Stimulated activated CD4-positive, alpha-beta T cell treated with anti-CD3 and anti-CD28 coated beads, Interleukin-1b, Interleukin-23, amount 100 ng/mL, for 4 hours (primary cell): ENCODE data around the gene ZNF765.
"Not testable (repeated sequence)": the region's sequence is repeated elsewhere in the genome, so short reads cannot be mapped to it uniquely, and the experiment has no call there.

ENCODE experiments used
- DNase-seq, 2 donors: peaks; one replicate each; pipeline ENCODE4 v3.0.0-alpha.2; 2020; ENCODE audit warnings: low read depth in 2 of 2

Gene ZNF765

DNA sequence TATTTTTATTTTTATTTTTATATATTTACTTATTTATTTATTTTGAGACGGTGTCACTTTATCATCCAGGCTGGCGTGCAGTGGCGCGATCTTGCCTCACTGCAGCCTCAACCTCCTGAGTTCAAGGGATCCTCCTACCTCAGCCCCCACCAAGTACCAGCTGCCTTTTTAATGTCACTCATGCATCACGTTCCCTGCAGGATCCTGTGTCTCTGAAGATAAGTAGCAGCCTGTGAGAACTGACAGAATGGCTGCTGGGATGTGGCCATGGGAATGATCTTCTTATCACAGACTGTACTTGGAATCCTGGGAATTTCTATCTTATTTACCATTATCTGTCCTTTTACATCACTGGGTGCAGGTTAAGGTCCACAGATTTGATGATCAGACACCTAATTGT, 27.6 kb downstream of the ZNF765 start:
- DNase-seq, result no peak

DNA sequence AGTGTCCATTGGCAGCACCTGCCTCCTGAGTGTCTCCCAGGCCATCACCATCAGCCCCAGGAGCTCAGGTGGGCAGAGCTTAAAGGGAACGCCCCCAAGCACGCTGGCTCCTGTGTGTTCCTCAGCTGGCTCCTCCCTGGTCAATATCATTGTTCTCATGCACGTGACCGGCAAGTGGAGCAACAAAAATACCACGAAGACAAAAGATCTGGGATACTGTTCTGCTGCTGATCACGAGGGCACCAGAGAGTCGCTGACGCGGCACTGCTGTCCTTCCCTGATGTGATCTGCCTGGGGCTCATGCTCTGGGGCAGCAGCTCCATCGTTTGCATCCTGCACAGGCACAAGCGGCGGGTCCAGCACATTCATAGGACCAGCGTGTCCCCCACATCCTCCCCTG, 28.1 kb downstream of the ZNF765 start:
- not testable (repeated sequence) for DNase-seq

DNA sequence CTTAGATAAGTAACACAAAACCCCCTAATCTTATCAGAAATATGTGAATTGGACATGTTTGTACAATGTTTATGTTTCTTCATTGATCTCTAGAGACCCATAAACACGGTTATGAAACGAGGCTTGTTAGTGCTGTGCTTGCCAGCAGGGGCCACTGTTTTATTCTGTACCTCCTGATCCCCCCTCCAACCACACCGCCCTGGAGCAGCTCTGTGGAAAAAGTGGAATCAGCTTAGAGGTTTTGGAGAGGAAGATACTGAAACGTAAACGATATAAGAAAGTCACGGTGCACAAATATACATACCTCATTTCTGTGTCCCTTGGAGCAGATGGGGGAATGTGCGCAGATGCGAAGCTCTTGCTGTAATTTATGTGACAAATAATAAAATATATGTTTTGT, 28.7 kb downstream of the ZNF765 start:
- not testable (repeated sequence) for DNase-seq

DNA sequence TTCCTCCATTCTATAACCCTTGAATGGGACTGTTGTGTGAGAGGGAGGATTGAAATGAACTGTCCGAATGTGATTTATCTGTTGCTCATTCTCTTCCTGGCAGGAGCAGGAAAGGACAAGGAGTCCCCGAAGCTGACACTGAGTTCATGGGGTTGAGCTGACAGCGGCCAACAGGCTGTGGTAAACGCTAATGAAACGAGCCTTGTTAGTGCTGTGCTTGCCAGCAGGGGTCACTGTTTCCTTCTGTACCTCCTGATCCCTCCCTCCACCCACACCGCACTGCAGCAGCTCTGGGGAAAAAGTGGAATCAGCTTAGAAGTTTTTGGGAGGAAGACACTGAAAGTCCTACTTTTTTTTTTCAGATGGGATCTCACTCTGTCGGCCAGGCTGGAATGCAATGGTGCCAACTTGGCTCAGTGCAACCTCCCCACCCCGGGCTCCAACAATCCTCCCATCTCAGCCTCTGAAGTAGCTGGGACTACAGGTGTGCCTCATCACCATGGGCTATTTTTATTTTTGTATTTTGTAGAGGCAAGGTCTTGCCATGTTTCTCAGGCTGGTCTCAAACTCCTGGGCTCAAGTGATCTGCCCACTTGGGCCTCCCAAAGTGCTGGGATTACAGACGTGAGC, 30.1 kb downstream of the ZNF765 start:
- peak; percentile 53 to 63 for DNase-seq

DNA sequence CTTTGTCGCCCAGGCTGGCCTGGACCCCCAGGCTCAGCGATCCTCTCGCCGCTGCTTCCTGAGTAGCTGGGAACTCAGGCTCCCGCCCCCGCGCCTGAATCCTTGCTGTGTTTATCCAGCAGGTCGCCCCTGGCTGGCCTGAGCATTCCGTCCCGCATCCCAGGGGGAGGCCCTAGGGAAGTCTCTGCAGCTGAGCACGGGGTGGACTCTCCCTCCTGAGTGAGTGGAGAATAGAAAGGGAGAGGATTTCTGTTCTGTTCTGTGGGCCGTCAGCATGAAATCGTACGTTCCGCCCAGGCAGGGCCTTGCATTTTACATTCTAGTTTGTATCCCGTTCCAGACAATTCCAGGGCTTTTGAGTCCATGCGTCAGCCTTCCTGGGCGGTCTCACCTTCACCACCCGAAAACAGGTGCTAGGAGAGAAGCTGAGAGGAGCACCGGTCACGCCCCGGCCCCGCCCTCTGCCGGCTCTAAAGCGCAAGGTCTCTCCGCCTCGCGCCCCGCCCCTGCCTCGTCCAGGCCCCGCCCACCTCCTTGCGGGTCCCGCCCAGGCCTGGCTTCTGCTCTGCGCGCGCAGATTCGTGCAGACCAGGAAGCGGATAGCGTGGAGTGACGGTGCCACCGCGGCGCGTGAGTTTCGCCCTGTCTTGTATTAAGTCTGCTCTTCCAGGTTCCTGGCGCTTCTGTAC, 36.6 kb downstream of the ZNF765 start, which contains the start of gene ZNF761:
Gene ZNF761, plus strand, starts transcription at position 586 of the 689 bp plus-strand sequence. CDS start 15,285 bp downstream, outside the sequence.
- peak; percentile 98 to 99 for DNase-seq

DNA sequence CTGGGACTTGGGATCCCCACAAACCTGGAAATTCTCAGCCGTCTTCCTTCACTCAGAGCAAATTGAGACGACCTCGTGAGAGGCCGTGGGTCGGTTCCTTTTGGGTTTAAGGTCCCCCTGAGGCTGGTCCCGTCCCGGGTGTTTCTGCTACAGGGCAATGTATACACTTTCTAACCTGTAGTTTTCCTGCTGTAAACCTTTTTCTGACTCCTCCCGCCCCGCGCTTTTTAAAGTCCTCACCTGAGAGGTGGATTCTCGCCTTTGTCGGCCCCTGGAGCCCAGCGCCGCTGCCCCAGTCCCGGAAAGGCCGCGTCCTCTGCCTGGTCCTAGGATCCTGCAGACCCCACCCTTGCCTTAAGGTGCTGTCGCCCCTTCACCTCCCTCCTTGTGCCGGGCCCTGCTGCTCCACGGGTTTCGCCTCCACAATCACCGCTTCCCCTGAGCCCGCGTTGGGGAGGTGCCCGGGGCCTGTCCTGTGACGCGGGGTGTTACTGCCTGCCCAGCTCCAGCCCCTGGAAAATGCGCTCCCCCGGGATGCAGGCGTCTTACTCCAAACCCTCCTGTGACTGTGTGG, 37.2 kb downstream of the ZNF765 start:
- peak in 1 of 2 donors; percentile 9 for DNase-seq

DNA sequence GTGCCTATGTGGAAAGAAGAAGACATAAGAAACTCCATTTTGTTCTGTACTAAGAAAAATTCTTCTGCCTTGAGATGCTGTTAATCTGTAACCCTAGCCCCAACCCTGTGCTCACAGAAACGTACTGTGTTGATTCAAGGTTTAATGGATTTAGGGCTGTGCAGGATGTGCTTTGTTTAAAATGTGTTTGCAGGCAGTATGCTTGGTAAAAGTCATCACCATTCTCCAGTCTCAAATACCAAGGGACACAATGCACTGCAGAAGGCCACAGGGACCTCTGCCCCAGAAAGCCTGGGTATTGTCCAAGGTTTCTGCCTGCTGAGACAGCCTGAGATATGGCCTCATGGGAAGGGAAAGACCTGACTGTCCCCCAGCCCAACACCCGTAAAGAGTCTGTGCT, 48.9 kb downstream of the ZNF765 start:
- DNase-seq, result not testable (repeated sequence)

DNA sequence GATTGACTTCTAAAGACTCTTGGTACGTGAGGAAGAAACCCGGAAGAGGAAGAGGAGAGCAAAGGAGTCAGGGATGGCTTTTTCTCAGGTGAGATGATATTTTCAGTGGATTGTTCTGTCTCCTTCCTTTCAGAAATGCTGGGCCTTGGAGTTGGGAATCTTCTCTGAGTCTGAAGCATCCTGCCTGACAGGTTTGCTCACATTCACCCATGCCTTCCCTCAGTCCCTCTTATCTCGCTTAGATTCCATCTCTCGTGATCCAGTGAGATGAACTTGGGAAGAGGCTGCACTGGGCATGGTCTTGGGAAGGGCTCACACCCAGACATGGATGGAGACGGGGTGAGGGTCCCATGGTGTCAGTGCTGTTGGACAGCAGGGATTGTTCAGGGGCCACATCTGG, 52.2 kb downstream of the ZNF765 start:
- DNase-seq, result not testable (repeated sequence)

DNA sequence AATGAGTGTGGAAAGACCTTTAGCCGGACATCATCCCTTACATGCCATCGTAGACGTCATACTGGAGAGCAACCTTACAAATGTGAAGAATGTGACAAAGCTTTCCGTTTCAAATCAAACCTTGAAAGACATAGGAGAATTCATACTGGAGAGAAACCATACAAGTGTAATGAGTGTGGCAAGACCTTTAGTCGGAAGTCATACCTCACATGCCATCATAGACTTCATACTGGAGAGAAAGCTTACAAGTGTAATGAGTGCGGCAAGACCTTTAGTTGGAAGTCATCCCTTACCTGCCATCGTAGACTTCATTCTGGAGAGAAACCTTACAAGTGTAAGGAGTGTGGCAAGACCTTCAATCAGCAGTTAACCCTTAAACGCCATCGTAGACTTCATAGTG, 60.9 kb downstream of the ZNF765 start:
- DNase-seq, result no peak

DNA sequence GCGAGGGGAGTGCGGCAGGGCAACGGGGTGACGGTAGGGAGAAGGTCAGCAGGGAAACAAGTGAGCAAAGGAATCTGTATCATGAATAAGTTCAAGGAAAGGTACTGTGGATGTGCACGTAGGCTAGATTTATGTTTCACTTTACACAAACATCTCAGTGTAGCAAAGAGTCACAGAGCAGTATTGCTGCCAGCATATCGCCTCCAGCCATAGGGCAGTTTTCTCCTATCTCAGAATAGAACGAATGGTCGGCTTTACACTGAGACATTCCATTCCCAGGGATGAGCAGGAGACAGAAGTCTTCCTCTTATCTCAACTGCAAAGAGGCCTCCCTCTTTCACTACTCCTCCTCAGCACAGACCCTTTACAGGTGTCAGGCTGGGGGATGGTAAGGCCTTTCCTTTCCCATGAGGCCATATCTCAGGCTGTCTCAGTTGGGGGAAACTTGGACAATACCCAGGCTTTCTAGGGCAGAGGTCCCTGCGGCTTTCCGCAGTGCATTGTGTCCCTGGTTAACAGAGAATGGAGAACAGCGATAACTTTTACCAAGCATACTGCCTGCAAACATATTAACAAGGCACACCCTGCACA, 65.3 kb downstream of the ZNF765 start:
- not testable (repeated sequence) for DNase-seq

DNA sequence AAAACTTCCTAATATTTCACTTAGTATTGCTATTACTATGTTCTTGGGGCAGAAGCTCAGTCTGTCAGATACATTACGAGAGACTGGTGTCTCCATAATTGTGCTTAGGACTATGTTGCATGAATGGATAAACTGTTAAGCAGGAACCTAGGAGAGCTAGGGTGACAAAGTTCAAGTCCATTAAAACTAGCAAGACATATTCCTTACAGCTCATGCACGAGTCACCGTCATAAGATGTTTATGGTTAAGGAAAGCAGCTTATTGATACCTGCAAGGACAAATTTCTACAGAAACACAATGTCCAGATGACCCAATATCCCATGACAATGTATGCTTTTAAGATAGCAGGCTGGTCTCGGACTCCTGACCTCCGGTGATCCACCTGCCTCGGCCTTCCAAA, 66.9 kb downstream of the ZNF765 start:
- no peak for DNase-seq

DNA sequence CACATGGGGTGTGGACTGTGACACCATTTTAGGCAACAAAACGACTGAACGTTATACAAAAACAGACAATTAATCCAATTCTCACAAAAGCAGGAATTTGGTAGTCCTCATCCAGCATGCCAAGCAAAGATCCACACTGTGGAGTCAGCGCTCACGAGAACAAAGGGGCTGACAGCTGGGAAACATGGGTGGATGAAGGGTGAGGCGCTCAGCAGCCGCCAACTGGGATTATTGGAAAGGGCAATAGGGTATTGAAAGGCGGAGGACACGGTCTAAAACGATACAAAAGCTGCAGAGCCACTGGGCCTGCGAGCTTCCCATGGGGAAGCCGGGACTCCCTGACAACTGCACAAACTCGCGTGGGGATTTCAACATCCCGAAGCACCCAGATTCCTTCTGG, 67.9 kb downstream of the ZNF765 start:
- DNase-seq, result no peak

DNA sequence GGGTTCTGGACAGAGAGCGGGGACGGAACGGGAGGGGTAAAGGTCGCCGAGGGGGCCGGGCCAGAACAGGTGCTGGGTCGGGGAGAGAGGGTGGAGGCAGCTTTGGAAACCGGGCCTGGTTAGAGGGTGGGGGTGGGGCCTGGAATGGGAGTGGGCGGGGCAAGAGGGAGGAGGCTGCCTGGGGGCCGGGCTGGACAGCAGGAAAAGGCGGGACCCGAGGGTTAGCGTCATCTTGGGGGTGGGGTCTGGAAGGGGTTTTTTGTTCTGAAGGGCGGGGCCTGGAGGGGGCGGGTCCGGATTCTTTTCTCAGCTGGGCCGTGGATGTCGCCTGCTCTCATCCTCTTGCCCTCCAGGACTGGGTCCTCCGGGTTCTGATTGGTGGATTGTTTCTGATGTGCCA, 68.3 kb downstream of the ZNF765 start:
- no peak for DNase-seq

DNA sequence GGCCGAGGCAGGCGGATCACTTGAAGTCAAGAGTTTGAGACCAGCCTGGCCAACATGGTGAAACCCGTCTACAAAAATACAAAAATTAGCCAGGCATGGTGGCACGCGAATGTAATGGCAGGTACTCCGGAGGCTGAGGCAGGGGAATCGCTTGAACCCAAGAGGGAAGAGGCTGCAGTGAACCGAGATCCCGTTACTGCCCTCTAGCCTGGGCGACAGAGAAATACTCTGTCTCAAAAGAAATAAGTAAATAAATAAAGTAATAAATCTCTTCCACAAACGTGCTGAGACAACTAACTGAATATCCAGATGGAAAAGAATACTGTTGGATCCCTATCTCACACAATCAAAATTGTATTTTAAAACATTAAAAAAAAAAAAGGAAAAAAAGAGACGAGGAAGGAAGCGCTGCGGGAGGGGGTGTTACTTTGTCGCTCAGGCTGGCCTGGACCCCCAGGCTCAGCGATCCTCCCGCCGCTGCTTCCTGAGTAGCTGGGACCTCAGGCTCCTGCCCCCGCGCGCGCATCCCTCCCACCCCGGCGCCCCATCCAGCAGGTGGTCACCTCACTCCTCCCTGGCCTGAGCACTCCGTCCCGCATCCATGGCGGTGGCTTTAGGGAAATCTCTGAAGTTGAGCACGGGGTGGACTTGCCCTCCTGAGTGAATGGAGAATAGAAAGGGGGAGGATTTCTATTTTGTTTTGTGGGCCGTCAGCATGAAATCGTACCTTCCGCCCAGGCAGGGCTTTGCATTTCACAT, 72.0 kb downstream of the ZNF765 start:
- no peak for DNase-seq

DNA sequence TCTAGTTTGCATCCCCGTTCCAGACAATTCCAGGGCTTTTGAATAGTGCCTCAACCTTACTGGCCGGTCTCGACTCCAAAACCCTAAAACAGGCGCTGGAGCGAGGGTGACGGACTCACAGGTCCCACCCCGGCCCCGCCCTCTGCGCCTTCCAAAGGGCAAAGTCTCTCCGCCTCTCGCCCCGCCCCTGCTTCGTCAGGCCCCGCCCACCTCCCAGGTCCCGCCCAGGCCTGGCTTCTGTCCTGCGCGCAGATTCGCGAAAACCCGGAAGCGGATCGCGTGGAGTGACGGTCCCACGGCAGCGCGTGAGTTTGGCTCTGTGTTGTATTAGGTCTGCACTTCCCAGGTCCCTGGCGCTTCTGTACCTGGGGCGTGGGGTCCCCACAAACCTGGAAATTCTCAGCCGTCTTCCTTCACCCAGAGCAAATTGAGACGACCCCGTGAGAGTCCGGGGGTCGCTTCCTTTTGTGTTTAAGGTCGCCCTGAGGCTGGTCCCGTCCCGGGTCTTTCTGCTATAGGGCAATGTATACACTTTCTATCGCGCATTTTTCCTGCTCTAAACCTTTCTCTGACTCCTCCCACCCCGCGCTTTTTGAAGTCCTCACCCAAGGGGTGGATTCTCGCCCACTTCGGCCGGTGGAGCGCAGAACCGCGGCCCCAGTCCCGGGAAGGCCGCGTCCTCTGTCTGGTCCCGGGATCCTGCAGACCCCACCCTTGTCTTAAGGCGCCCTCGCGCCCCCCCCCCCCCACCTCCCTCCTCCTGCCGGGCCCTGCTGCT, 72.7 kb downstream of the ZNF765 start, which contains the start of gene ZNF813:
Gene ZNF813, plus strand, starts transcription at position 249 of the 778 bp plus-strand sequence. CDS start 16,090 bp downstream, outside the sequence.
- DNase-seq, result peak; percentile 97 to 98

DNA sequence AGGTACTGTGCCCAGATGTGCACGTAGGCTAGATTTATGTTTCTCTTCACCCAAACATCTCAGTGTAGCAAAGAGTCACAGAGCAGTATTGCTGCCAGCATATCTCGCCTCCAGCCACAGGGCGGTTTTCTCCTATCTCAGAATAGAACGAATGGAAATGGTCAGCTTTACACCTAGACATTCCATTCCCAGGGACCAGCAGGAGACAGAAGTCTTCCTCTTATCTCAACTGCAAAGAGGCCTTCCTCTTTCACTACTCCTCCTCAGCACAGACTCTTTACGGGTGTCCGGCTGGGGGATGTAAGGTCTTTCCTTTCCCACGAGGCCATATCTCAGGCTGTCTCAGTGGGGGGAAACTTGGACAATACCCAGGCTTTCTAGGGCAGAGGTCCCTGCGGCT, 73.7 kb downstream of the ZNF765 start:
- DNase-seq, result not testable (repeated sequence)

DNA sequence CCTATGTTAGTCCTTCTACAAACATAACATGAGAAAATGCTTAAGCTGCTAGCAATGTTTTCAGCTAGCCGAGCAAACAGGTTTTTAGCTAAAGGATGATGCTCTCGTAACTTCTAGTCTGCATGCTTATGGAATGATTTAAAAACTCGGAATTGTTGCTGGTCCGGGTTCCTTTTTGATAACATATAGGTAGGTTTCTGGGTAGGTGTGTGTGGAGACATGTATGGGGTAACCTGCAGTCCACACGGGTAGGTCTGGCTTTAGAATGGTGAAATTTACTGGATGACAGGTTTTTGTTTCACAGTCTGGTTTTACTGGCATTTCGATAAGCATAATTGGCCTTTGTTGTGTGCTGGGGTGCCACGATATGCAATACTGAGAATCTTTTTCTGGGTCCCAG, 77.0 kb downstream of the ZNF765 start:
- DNase-seq, result no peak

DNA sequence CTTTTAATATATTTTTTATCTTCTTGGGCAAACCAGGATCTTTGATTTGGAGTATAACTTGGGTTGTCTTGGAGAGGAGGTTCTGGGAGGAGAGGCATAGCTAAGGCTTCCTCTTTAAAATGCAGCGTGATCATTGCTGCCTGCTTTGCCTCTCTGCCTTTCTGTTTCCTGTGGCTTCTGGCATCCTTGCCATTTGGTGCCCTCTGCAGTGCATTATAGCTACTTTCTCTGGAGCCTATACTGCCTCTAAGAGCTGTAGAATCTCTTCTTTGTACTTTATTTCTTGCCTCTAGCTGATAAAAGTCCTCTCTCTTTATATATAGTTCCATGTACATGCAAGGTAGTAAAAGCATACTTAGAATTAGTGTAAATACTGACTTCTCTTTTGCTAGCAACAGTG, 79.9 kb downstream of the ZNF765 start:
- not testable (repeated sequence) for DNase-seq

DNA sequence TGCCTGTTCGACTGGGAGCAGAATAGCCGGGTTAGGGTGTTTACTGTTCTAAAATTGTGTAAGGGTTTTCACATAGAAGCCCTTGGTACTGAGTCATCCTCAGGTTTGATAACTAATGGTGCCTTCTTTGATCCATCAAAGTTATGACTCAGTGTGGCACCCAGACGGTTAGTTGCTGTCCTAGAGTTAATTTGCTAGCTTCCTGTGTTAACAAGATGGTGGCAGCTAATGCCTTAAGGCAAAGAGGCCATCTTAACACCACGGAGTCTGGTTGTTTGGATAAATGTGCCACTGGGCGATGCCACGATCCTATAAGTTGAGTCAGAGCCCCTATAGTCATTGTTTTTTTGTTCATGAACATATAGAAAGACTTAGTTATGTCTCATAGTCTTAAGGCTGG, 80.5 kb downstream of the ZNF765 start:
- DNase-seq, result not testable (repeated sequence)
